Measurements from ENCODE around the gene IVD.

Gene IVD

DNA sequence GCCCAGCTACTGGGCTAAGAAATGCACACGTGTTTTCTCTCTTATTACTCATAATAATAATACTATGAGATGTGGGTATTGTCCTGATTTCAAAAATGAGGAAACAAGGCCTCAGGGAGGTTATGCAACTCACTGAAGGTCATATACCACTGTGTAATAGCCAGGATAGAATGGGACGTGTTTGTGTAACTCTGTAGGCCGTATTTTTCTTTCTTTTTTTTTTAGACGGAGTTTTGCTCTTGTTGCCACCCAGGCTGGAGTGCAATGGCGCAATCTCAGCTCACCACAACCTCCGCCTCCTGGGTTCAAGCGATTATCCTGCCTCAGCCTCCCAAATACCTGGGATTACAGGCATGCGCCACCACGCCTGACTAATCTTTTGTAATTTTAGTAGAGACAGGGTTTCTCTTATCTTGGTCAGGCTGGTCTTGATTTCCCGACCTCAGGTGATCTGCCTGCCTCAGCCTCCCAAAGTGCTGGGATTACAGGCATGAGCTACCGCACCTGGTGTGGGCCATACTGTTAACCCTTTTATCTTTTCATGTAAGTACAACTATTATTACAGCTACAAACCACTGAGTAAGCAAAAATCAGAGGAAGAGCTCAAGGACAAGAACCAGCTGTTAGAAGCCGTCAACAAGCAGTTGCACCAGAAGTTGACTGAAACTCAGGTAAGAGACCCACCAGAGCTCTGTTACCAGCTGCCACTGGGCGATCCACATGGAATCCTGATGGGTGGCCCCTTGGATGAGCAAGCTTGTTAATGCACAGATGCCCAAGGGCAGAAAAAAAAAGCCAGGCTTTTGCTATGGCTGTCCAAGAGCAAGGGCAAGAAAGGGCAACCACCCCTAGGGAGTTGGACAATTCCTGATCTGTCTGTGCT, 16.4 kb upstream of the IVD start:
- no peak for TF ChIP-seq EP300 (IDR thresholded peaks at IDR 0.05; ENCODE audit: borderline replicate concordance)
- no peak for TF ChIP-seq TAF1 (IDR thresholded peaks at IDR 0.05; ENCODE audit: low read depth)
- TF ChIP-seq TEAD4 (IDR thresholded peaks at IDR 0.05), result no peak

DNA sequence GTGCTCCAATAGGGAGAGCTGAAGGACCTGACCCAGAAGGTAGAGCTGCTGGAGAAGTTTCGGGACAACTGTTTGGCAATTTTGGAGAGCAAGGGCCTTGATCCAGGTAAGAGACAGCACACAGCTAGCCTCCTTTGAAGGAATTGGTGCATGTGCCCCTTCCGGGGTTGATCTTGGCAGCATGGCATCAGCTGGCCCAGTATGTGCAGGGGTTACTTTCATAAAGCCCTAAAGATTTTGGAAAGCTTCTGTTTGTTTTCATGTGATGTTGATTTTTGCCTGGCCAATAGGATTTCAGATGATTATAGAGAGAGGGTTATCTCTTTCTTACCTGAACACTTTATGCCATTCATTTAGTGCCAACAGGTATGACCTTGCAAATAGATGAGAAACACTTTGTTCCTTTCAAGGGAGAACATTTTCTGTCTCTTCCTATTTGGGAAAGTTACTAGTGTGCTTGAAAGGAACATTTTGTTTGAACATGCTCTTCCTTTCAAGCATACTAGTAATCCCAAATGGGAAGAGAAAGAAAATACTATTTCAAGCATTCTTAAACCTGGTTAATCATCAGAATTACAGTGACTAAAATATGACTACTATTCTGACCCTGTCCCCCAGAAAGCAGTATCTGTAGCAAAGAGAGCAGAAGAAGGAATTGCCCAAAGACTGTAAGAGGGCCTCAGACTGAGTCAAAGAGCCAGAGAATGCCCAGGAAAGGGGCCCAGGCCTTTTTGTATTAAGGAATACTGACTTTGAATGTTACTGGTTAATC, 15.6 kb upstream of the IVD start:
- TF ChIP-seq CREB1 (IDR thresholded peaks at IDR 0.05; ENCODE audit: low read depth), result no peak
- TF ChIP-seq TCF12 (IDR thresholded peaks at IDR 0.05; ENCODE audit: low read depth), result no peak
- no peak for TF ChIP-seq FOXM1 (IDR thresholded peaks at IDR 0.05; ENCODE audit: borderline replicate concordance, low read depth)
- no peak for TF ChIP-seq CEBPB (IDR thresholded peaks at IDR 0.05)
- TF ChIP-seq, protein P1, sequence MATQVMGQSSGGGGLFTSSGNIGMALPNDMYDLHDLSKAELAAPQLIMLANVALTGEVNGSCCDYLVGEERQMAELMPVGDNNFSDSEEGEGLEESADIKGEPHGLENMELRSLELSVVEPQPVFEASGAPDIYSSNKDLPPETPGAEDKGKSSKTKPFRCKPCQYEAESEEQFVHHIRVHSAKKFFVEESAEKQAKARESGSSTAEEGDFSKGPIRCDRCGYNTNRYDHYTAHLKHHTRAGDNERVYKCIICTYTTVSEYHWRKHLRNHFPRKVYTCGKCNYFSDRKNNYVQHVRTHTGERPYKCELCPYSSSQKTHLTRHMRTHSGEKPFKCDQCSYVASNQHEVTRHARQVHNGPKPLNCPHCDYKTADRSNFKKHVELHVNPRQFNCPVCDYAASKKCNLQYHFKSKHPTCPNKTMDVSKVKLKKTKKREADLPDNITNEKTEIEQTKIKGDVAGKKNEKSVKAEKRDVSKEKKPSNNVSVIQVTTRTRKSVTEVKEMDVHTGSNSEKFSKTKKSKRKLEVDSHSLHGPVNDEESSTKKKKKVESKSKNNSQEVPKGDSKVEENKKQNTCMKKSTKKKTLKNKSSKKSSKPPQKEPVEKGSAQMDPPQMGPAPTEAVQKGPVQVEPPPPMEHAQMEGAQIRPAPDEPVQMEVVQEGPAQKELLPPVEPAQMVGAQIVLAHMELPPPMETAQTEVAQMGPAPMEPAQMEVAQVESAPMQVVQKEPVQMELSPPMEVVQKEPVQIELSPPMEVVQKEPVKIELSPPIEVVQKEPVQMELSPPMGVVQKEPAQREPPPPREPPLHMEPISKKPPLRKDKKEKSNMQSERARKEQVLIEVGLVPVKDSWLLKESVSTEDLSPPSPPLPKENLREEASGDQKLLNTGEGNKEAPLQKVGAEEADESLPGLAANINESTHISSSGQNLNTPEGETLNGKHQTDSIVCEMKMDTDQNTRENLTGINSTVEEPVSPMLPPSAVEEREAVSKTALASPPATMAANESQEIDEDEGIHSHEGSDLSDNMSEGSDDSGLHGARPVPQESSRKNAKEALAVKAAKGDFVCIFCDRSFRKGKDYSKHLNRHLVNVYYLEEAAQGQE (IDR thresholded peaks at IDR 0.05; ENCODE audit: low read depth), result no peak
- TF ChIP-seq, protein P2, sequence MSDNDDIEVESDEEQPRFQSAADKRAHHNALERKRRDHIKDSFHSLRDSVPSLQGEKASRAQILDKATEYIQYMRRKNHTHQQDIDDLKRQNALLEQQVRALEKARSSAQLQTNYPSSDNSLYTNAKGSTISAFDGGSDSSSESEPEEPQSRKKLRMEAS (IDR thresholded peaks at IDR 0.05), result no peak
- no peak for TF ChIP-seq RAD21 (IDR thresholded peaks at IDR 0.05; ENCODE audit: low read depth)
- no peak for TF ChIP-seq EP300 (IDR thresholded peaks at IDR 0.05; ENCODE audit: borderline replicate concordance)
- no peak for TF ChIP-seq ZBTB7A (IDR thresholded peaks at IDR 0.05; ENCODE audit: low read depth)
- no peak for TF ChIP-seq YY1 (IDR thresholded peaks at IDR 0.05; ENCODE audit: low read depth)
- TF ChIP-seq, protein P3, sequence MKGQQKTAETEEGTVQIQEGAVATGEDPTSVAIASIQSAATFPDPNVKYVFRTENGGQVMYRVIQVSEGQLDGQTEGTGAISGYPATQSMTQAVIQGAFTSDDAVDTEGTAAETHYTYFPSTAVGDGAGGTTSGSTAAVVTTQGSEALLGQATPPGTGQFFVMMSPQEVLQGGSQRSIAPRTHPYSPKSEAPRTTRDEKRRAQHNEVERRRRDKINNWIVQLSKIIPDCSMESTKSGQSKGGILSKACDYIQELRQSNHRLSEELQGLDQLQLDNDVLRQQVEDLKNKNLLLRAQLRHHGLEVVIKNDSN (IDR thresholded peaks at IDR 0.05), result no peak
- no peak for TF ChIP-seq NFIC (IDR thresholded peaks at IDR 0.05)
- TF ChIP-seq EGR1 (IDR thresholded peaks at IDR 0.05), result no peak
- no peak for TF ChIP-seq TEAD4 (IDR thresholded peaks at IDR 0.05)
- TF ChIP-seq TAF1 (IDR thresholded peaks at IDR 0.05; ENCODE audit: low read depth), result no peak

DNA sequence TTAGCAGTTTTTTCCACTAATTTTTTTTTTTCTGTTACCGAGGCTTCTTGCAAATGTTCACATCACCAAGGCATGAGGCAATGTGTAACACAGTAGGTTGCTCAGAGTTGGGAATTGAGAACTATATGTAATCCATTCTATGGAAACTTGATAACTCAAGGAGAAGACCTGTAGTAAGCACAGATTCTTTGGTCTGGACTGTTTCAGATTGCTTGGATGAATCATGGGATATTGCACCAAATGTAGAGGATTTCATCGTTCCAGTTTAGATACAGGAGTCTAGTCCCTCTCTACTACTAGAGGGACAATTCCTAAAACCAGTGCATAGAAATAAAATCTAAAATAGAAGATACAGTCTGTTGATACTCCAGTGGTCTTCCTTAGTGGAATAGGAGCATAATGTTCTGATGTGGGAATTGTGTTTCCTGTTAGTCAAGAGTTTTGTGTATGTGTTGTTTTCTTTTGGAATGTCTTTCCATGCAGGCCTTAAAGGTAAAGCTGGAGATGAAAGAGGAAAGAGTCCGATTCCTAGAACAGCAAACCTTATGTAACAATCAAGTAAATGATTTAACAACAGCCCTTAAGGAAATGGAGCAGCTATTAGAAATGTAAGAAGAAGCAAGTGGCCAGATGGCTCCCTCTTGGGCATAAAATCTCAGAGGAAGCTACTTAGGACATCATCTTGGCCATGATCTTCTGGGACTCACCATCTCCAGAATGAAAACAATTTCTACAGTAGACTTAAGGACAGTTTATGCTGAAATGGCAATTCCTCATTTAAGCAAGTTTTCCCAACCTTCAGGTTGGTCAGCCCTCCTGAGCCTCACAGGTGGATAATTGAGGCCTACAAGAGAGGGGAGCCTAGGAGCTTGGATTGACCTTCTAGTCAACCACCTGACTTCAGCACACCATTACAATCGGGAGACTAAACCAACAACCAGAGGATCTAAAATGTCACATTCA, 12.3 kb upstream of the IVD start:
- no peak for TF ChIP-seq ZBTB7A (IDR thresholded peaks at IDR 0.05; ENCODE audit: low read depth)
- no peak for TF ChIP-seq FOXM1 (IDR thresholded peaks at IDR 0.05; ENCODE audit: borderline replicate concordance, low read depth)
- no peak for TF ChIP-seq YY1 (IDR thresholded peaks at IDR 0.05; ENCODE audit: low read depth)
- TF ChIP-seq, protein P1 (IDR thresholded peaks at IDR 0.05; ENCODE audit: low read depth), result no peak
- no peak for TF ChIP-seq CREB1 (IDR thresholded peaks at IDR 0.05; ENCODE audit: low read depth)
- TF ChIP-seq, protein P3 (IDR thresholded peaks at IDR 0.05), result no peak
- no peak for TF ChIP-seq RAD21 (IDR thresholded peaks at IDR 0.05; ENCODE audit: low read depth)

DNA sequence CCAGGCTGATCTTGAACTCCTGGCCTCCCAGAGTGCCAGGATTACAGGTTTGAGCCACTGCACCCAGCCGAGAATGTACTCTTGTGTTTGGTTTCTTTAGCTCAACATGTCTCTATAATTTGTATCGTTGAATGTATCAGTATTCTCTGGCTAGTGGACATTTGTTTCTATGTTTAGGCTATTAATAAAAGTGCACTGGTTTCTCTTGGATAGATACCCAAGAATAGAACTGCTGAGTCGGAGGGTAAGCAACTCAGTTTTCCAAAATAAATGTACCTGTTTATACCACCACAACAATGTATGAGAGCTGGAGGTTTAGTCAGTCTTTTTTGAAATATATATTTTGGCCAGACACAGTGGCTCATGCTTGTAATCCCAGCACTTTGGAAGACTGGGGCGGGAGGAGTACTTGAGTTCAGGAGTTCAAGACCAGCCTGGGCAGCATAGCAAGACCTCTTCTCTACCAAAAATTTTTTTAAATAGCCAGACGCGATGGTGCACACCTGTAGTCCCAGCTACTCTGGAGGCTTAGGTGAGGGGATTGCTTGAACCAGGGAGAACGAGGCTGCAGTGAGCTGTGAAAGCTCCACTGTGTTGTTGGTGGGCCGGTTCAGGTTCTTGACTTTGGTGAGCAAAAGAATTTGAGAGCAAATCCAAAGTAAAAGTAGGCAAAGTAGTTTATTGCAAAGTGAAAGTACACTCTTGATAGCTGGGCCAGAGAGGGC, 7.7 kb upstream of the IVD start:
- TF ChIP-seq TEAD4 (IDR thresholded peaks at IDR 0.05) (no peak), EGR1 (IDR thresholded peaks at IDR 0.05) (no peak), CREB1 (IDR thresholded peaks at IDR 0.05; ENCODE audit: low read depth) (no peak), EP300 (IDR thresholded peaks at IDR 0.05; ENCODE audit: borderline replicate concordance) (no peak), NFIC (IDR thresholded peaks at IDR 0.05) (no peak), CEBPB (IDR thresholded peaks at IDR 0.05) (no peak), YY1 (IDR thresholded peaks at IDR 0.05; ENCODE audit: low read depth) (no peak), FOXM1 (IDR thresholded peaks at IDR 0.05; ENCODE audit: borderline replicate concordance, low read depth) (no peak), TAF1 (IDR thresholded peaks at IDR 0.05; ENCODE audit: low read depth) (no peak), ZBTB7A (IDR thresholded peaks at IDR 0.05; ENCODE audit: low read depth) (no peak)
- TF ChIP-seq, protein P2 (IDR thresholded peaks at IDR 0.05), result no peak
- TF ChIP-seq, protein P1 (IDR thresholded peaks at IDR 0.05; ENCODE audit: low read depth), result no peak
- TF ChIP-seq, protein P3 (IDR thresholded peaks at IDR 0.05), result no peak

Data from Ishikawa (cell line).